Chondrocyte (in vitro differentiated cells): ENCODE measurements around the gene GAS2. TPM values are rescaled to one million over a fixed set of nuclear protein-coding genes. Genes with fewer than 3 reads are reported as not detected.

Source experiments
- DNase-seq: peaks from one replicate; pipeline ENCODE4 v3.0.0; 2021; ENCODE audit warnings: mixed read lengths, low spot score
- H3K27ac Mint-ChIP-seq: one replicate; pipeline ENCODE4 v1.8.0; 2021; ENCODE audit warnings: mild to moderate bottlenecking, moderate library complexity, mixed read lengths; ENCODE audit not compliant: unreplicated experiment
- H3K27me3 Mint-ChIP-seq: 2 replicates; pipeline ENCODE4 v1.8.0; 2021; ENCODE audit warnings: low read depth, mixed read lengths
- H3K36me3 Mint-ChIP-seq: 2 replicates; pipeline ENCODE4 v1.8.0; 2021; ENCODE audit warnings: low read depth, mixed read lengths
- H3K4me1 Mint-ChIP-seq: 2 replicates; pipeline ENCODE4 v1.8.0; 2021; ENCODE audit warnings: low read depth, mild to moderate bottlenecking, mixed read lengths
- H3K4me3 Mint-ChIP-seq: one replicate; pipeline ENCODE4 v1.8.0; 2021; ENCODE audit warnings: mild to moderate bottlenecking, moderate library complexity, mixed read lengths; ENCODE audit not compliant: unreplicated experiment
- H3K9me3 Mint-ChIP-seq: 2 replicates; pipeline ENCODE4 v1.8.0; 2021; ENCODE audit warnings: low read depth, mixed read lengths
- CTCF ChIP-seq: fragments of 200-600 bp; sonication (generic); IDR thresholded peaks from 2 replicates; pipeline ENCODE4 v1.5.0; 2021; ENCODE audit warnings: antibody characterized with exemption, mild to moderate bottlenecking, moderate library complexity
- total RNA-seq: library from RNA; stranded (reverse); gene quantifications from 3 replicates; pipeline ENCODE4 v1.2.1, GENCODE V29; 2021

GAS2 gene
- total RNA-seq, 1 donor from 2014 or later: 1.7 TPM

DNA sequence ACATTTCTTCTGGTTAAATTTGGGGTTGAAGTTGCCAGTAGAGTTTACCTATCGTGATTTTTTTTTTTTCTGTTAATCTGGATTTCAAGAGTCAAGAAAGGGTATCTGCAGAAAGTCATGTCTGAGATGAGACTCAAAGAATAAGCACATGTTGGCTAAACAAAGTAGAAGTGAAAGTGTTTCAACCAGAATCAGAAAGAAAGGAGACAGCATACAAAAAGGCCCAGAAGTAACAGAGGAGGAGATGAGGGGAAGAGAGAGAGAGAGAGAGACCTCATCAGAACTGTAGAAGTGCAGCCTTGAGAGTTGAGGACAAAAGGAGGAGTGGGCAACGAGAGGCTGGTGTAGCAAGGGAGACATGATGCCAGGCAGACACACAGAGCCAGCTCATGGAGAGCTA, 108.3 kb downstream of the GAS2 start:
- DNase-seq: no peak

DNA sequence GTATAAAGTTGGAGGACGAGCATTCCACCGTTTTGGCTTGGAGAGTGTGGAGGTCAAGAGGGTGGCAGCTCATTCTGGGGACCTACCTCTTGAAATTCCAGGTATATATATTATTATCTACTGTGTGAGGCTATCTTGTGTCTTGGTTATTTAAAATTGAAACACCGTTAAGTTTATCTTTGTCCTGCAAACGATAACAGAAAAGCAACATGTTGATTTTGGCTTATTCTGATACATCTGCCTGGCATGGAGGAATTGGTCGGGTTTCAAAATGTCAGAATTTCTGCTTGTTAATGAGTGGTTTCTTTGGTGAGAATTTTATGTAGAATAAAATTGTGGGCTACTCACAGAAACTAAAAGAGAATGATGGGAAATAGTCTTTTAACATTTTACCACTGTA, 108.8 kb downstream of the GAS2 start:
- Mint-ChIP-seq H3K27ac (no peak overlapping the region), H3K27me3 (peaks cover 15% of the 10 kb centered on the region), H3K9me3 (no peaks in the 10 kb centered on the region), H3K4me1 (no peaks in the 10 kb centered on the region), H3K4me3 (no peak overlapping the region), H3K36me3 (no peaks in the 10 kb centered on the region)
- TF ChIP-seq CTCF: no peak
- DNase-seq: no peak

More for the DNA sequence above, 108.3 kb downstream of the GAS2 start:
- Mint-ChIP-seq H3K9me3 (no peaks in the 10 kb centered on the region), H3K4me3 (no peak overlapping the region), H3K4me1 (no peaks in the 10 kb centered on the region), H3K27me3 (peaks cover 14% of the 10 kb centered on the region), H3K27ac (no peak overlapping the region), H3K36me3 (no peaks in the 10 kb centered on the region)
- TF ChIP-seq CTCF: no peak

GRCh38 chr11:22778642-22779041, 112.2 kb downstream of the GAS2 start:
- Mint-ChIP-seq H3K4me3 (no peak overlapping the region), H3K4me1 (no peaks in the 10 kb centered on the region), H3K9me3 (peaks cover under 1% of the 10 kb centered on the region), H3K27me3 (peaks cover 15% of the 10 kb centered on the region), H3K27ac (no peak overlapping the region), H3K36me3 (no peaks in the 10 kb centered on the region)
- no peak for DNase-seq
- peak; percentile 67 for TF ChIP-seq CTCF

- no peak for DNase-seq
- H3K36me3 Mint-ChIP-seq: no peaks in the 10 kb centered on the region
- no peaks in the 10 kb centered on the region for H3K4me1 Mint-ChIP-seq
- no peak for TF ChIP-seq CTCF
- peaks cover 6% of the 10 kb centered on the region for H3K9me3 Mint-ChIP-seq
- no peak overlapping the region for H3K27ac Mint-ChIP-seq
- peaks cover 12% of the 10 kb centered on the region for H3K27me3 Mint-ChIP-seq
- H3K4me3 Mint-ChIP-seq: no peak overlapping the region
These were observed 113.4 kb downstream of the GAS2 start for GRCh38 chr11:22779850-22780249.

DNA sequence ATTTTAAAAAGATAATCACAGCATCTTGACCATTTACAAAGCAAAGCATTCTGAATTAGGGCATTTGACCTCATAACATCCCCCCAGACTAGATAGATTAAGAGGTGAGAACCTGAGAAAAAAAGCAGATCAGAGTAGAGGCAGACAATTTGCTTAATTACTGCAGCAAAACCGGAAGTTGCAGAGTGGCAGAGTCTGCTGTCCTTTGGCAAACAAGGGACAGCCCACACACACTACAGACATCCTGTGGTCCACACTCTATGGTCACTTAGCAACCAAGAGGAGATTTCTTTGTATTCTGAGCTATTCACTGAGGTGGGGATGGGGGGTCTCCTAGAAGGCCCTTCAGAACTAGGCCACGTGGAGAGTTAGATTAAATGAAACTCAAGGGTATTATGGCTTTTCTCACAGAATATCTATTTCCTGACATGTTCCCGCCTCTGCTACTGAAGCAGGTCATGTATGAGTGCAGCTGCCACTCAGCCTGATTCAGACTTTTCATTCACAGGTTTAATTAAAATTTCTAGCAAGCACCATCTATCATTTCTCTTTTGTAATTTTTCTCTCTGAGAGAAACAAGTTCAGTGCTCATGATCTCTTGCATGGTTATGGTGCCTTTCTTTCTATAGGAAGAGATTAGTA, 114.7 kb downstream of the GAS2 start:
- no peak for DNase-seq
- H3K4me1 Mint-ChIP-seq: no peaks in the 10 kb centered on the region
- H3K9me3 Mint-ChIP-seq: peaks cover 6% of the 10 kb centered on the region
- no peak overlapping the region for H3K27ac Mint-ChIP-seq
- no peaks in the 10 kb centered on the region for H3K36me3 Mint-ChIP-seq
- peaks cover 6% of the 10 kb centered on the region for H3K27me3 Mint-ChIP-seq
- TF ChIP-seq CTCF: no peak
- H3K4me3 Mint-ChIP-seq: no peak overlapping the region
